GM12874 (cell line): ENCODE measurements around the gene PRDM15.

ENCODE experiments used
- TF ChIP-seq, protein P1 (sequence below): IDR thresholded peaks from 2 replicates; pipeline ENCODE4 v1.5.1; 2011; ENCODE audit warnings: low read depth, mild to moderate bottlenecking, control low read depth, low read length, moderate library complexity; ENCODE audit not compliant: insufficient read depth

PRDM15 gene

DNA sequence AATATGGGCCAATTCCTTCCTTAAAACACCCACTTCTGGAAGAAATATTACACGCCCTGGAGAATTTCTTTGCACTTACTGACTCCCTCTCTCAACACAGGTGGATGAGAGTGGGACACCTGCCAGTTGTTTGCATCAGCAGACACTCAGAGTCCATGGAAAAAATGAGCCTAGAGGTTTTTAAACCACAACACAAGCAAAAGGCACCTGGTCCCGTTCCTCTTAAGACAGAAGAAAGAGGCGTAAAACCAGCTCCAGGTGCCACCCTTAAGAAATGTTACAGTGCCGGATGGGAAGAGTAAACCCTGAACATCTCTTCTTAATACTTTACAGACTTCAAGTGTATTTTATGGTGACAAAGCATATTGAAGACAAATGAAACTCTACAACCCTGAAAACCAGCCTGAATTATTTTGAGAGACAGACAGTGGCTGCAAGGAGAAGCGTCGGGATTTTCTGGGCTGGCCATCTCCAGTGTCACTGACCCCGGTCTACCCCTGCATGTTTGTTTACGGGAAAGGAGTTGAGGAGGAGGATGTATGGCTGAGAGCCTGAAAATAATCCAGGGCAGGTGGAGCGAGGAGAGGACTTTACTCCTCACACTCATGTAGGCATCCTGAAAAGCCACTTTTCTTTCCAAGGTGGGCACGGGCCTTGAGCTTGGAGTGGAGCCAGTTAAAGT is 104.5 kb downstream of the PRDM15 start:
- TF ChIP-seq, protein P1, sequence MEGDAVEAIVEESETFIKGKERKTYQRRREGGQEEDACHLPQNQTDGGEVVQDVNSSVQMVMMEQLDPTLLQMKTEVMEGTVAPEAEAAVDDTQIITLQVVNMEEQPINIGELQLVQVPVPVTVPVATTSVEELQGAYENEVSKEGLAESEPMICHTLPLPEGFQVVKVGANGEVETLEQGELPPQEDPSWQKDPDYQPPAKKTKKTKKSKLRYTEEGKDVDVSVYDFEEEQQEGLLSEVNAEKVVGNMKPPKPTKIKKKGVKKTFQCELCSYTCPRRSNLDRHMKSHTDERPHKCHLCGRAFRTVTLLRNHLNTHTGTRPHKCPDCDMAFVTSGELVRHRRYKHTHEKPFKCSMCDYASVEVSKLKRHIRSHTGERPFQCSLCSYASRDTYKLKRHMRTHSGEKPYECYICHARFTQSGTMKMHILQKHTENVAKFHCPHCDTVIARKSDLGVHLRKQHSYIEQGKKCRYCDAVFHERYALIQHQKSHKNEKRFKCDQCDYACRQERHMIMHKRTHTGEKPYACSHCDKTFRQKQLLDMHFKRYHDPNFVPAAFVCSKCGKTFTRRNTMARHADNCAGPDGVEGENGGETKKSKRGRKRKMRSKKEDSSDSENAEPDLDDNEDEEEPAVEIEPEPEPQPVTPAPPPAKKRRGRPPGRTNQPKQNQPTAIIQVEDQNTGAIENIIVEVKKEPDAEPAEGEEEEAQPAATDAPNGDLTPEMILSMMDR, result no peak

DNA sequence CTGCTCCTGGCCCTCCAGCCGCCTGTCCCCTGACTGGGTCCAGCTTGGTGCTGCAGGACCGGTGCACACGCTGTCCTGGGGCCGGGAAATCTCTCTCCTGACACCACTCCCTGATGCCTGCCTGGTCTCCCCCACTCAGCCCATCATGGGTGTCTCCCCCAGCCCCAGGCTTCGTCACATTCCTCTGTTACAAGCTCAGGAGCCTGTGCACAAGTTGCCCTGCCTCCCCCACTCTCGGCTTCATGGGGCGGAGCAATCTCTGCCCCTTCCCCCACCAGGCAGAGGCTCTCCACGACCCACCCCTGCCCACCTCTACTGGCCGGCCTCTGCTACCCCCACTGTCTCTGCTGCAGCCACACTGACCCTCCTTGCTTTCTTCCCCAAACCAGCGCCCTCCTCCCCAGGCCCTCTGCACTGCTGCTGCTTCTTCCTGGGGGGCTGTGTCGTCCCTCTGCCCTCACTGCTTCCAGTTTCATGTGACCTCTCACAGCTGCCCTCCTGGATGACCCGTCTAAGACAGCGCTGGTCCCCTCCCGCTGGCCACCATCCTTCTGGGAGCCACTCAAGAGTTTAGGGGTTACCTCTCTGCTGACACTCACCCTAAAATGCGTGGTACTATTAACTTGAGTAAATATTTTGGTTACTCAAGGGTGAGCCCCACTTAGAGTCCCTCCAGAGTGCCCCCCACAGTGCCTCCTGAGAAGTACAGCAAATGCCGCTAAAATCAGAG is 106.6 kb downstream of the PRDM15 start:
- TF ChIP-seq, protein P1, result no peak

DNA sequence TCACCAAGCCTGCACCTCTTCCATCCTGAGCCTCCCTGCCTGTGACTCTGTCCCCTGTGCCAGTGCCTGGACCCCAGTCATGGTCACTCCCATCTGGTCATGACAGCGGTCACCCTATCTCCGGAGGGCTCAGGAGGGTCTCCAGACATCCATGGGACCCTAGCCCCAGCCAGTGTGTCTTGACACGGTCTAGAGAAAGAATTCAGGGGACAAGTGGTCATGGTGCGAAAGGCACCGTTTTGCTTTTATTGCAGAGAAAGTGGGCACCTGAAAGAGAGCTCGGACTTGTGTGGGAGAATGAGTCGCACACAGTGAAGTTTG is 107.6 kb downstream of the PRDM15 start:
- TF ChIP-seq, protein P1, result no peak

DNA sequence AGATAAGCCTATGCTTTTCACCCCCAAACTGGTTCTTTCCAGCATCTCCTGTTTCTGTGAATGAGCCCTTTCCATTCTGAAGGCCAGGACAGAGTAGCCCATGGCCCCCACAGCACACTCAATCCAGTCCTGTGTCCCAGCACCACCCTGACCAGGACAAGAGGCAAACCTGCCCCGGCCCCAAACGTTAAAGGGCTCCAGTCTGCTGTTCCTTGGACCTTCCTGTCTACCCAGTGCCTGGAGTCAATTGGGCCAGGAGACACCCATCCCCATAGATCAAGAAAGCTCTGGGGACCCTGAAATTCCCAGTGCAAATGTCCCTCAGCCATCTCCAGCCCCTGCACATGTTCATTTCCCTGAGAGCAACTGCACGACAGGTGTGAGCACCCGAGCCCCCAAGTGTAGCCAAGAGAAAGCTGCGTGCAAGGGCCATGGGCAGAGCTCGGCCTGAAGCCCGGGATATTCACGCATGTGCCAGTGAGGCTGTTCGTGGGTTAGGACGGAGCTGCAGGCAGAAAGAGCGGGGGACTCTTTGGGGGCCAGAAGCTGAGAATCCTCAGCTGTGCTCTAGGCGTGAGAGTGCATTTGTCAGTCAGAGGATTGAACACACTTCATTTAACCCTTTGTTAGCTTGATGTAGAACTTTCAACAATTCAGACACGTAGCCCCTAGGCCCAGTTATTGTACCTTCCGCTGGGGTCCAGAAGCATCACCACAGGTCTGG is 108.1 kb downstream of the PRDM15 start:
- TF ChIP-seq, protein P1, result no peak

DNA sequence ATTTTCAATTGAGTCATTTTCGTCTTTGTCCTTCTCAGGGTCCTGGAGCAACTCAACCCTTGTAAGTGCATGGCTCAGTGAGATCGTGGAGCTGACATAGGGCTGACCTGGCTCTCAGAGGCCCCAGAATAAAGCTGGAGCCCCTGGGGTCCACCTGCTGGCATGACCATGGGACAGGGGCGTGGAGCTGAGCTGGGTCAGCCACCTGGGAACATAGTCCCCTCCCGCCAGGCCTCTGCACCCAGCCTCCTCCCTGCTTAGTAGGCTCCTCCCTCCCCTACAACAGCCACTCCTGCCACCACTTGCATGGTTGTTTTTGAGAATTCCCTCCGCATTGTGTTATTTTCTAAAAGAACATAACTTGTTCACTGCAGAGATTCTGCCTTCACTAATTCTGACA is 109.2 kb downstream of the PRDM15 start:
- TF ChIP-seq, protein P1, result no peak

DNA sequence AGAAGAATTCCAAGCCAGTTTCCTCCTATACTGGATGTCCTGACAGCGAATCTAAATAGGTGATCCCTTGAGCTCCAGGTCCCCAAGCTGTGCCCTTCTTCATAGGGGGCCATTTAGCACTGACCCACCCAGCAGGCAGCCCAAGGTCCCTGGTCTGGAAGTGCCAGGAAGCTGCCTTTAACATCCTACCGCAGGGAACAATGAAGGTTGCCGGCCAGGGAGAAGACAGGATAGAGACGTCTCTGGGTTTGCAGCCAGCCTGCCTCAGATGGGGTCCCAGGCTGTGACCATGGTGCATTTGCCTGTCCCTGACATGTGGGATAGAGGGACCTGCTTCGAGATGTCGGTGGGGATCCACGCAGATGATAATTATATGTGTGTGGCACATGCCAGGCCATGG is 109.6 kb downstream of the PRDM15 start:
- TF ChIP-seq, protein P1, result no peak

DNA sequence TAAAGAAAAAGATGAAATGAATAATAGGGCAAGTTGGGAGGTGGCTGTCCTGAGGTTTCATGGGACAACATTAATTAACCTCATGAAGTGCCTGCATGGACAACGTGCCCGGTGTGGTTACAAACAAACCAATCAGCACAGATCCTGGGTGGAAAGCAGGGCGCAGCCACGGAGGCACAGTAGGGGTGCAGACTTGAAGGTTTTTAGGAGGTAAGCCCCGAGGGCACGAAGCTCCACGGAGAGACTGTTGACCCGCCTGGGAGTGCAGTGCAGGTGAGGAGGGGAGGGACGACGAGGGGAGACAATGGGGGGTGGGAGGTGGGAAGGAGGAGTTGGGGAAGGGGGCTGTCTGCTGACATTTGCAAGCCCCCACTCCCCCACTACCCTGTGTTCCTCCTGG is 110.0 kb downstream of the PRDM15 start:
- TF ChIP-seq, protein P1, result no peak
